Astrocyte (in vitro differentiated cells and primary cell): ENCODE results near the gene C11orf24. TPM values are rescaled to one million over a fixed set of nuclear protein-coding genes. Genes with fewer than 3 reads are reported as not detected.
A peak's percentile ranks its signal among the peaks of the same experiment; 100 is the strongest.

Experiments
- DNase-seq: peaks from one replicate; pipeline ENCODE4 v3.0.0-alpha.2; 2010; ENCODE audit warnings: low read depth
- FAIRE-seq: peaks from 2 replicates; lab custom pipeline; 2011; peaks lifted over from hg19 to GRCh38; lab: Jason Lieb, UNC
- H2AFZ ChIP-seq: 2 replicates; pipeline ENCODE4 v1.6.0; 2012; ENCODE audit warnings: low read depth, low read length, inconsistent platforms
- H3K27ac ChIP-seq: 2 replicates; pipeline ENCODE4 v1.5.1; 2011; ENCODE audit warnings: low read depth, low read length, inconsistent platforms
- H3K27me3 ChIP-seq: 2 replicates; pipeline ENCODE4 v1.6.0; 2011; ENCODE audit warnings: low read length, inconsistent platforms; ENCODE audit not compliant: insufficient read depth
- H3K36me3 ChIP-seq: 2 replicates; pipeline ENCODE4 v1.5.1; 2011; ENCODE audit warnings: low read length, inconsistent platforms; ENCODE audit not compliant: insufficient read depth
- H3K4me1 ChIP-seq: 2 replicates; pipeline ENCODE4 v1.5.1; 2011; ENCODE audit warnings: low read length, inconsistent platforms; ENCODE audit not compliant: insufficient read depth
- H3K4me2 ChIP-seq: 2 replicates; pipeline ENCODE4 v1.6.0; 2012; ENCODE audit warnings: low read length, inconsistent platforms
- H3K4me3 ChIP-seq: 2 replicates; pipeline ENCODE4 v1.5.1; 2011; ENCODE audit warnings: low read depth, mild to moderate bottlenecking, low read length, inconsistent platforms; ENCODE audit not compliant: insufficient read depth
- H3K79me2 ChIP-seq: 2 replicates; pipeline ENCODE4 v1.6.0; 2012; ENCODE audit warnings: mild to moderate bottlenecking, low read length, inconsistent platforms; ENCODE audit not compliant: insufficient read depth
- H3K9ac ChIP-seq: 2 replicates; pipeline ENCODE4 v1.6.0; 2012; ENCODE audit warnings: mild to moderate bottlenecking, low read length, inconsistent platforms
- H3K9me3 ChIP-seq: 2 replicates; pipeline ENCODE4 v1.5.1; 2012; ENCODE audit warnings: low read depth, mild to moderate bottlenecking, low read length, inconsistent platforms; ENCODE audit not compliant: insufficient read depth
- H4K20me1 ChIP-seq: 2 replicates; pipeline ENCODE4 v1.6.0; 2012; ENCODE audit warnings: low read length, inconsistent platforms; ENCODE audit not compliant: insufficient read depth
- H3K27ac Mint-ChIP-seq: one replicate; pipeline ENCODE4 v1.8.0; 2021; ENCODE audit warnings: mild to moderate bottlenecking, mixed read lengths; ENCODE audit not compliant: unreplicated experiment
- H3K27me3 Mint-ChIP-seq: one replicate; pipeline ENCODE4 v1.8.0; 2021; ENCODE audit warnings: low read depth, mixed read lengths; ENCODE audit not compliant: unreplicated experiment
- H3K36me3 Mint-ChIP-seq: one replicate; pipeline ENCODE4 v1.8.0; 2021; ENCODE audit warnings: low read depth, mixed read lengths; ENCODE audit not compliant: unreplicated experiment
- H3K4me1 Mint-ChIP-seq: one replicate; pipeline ENCODE4 v1.8.0; 2021; ENCODE audit warnings: low read depth, mixed read lengths; ENCODE audit not compliant: unreplicated experiment
- H3K4me3 Mint-ChIP-seq: one replicate; pipeline ENCODE4 v1.8.0; 2021; ENCODE audit warnings: mild to moderate bottlenecking, moderate library complexity, mixed read lengths; ENCODE audit not compliant: unreplicated experiment
- H3K9me3 Mint-ChIP-seq: one replicate; pipeline ENCODE4 v1.8.0; 2021; ENCODE audit warnings: mild to moderate bottlenecking, mixed read lengths; ENCODE audit not compliant: unreplicated experiment
- CTCF ChIP-seq: IDR thresholded peaks from 2 replicates; pipeline ENCODE4 v1.5.1; 2011; ENCODE audit warnings: low read depth, mild to moderate bottlenecking, inconsistent platforms, low read length, moderate library complexity; ENCODE audit not compliant: insufficient read depth
- EZH2 ChIP-seq: IDR thresholded peaks from 2 replicates; pipeline ENCODE4 v1.6.1; 2012; ENCODE audit warnings: mild to moderate bottlenecking, low read length, inconsistent platforms; ENCODE audit not compliant: insufficient read depth
- total RNA-seq: library from RNA; stranded (reverse); gene quantifications from 2 replicates; pipeline ENCODE4 v1.2.1, GENCODE V29; 2021

Gene C11orf24
- total RNA-seq, 1 donor from 2014 or later: 79.8 TPM

DNA sequence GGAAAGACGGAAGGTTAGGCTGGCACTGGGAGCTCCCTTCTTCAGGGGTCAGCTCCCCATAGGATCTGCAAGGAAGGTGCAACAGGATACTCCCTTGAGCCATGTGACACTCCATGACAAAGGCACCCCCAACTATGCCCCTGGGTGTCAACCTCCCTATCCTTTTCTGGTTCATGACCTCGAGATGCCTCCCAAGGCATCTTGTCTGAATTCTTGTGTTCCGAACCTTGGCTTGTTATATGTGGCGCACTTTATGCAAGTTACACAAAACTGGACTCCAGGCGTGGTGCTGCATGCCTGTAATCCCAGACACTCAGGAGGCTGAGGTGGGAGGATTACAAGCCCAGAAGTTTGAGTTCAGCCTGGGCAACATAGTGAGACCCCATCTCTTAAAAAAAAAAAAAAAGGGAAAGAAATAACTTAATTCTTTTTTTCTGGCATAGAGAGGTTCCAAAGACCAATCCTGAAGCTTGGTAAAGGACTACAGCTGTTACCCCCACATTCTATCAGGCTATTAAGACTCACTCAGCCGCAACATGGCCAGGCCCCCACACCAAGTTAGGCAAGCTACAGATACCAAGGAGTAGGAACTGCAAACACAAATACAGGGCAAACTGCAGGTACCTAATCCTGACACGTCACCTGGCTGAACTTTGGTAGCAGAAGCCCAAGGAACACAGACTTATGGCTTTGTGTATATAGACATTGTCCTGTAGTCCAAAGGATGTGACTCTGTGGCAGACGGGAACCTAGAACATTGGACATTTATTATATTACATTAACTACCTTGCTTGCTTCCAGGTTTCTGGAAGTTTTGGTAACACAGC lies 1.4 kb downstream of the C11orf24 start:
- Mint-ChIP-seq H3K27me3 (no peaks in the 10 kb centered on the region), H3K9me3 (no peaks in the 10 kb centered on the region), H3K36me3 (peaks cover 21% of the 10 kb centered on the region), H3K27ac (peak overlapping the region; percentile 97), H3K4me3 (peak overlapping the region; percentile 97), H3K4me1 (peaks cover 29% of the 10 kb centered on the region)
- TF ChIP-seq EZH2 (no peak), CTCF (no peak)
- Histone ChIP-seq H3K79me2 (peaks cover 61% of the 10 kb centered on the region), H4K20me1 (peaks cover 50% of the 10 kb centered on the region), H3K27me3 (no peaks in the 10 kb centered on the region), H3K4me2 (peak overlapping the region; percentile 89), H3K9ac (peak overlapping the region; percentile 99), H3K9me3 (no peaks in the 10 kb centered on the region), H2AFZ (no peak overlapping the region), H3K27ac (peak overlapping the region; percentile 94), H3K4me3 (peak overlapping the region; percentile 93), H3K4me1 (peaks cover 18% of the 10 kb centered on the region), H3K36me3 (peaks cover 16% of the 10 kb centered on the region)
- FAIRE-seq (no peak), DNase-seq (no peak)

- no peaks in the 10 kb centered on the region for H3K27me3 ChIP-seq
- FAIRE-seq (no peak), DNase-seq (peak; percentile 93)
- peaks cover 18% of the 10 kb centered on the region for H3K4me1 ChIP-seq
- Mint-ChIP-seq H3K27me3 (no peaks in the 10 kb centered on the region), H3K9me3 (no peaks in the 10 kb centered on the region), H3K36me3 (peaks cover 27% of the 10 kb centered on the region), H3K4me3 (peak overlapping the region; percentile 97), H3K4me1 (peaks cover 30% of the 10 kb centered on the region), H3K27ac (peak overlapping the region; percentile 94)
- peak overlapping the region; percentile 94 for H3K27ac ChIP-seq
- H3K9ac ChIP-seq: peak overlapping the region; percentile 43
- peaks cover 70% of the 10 kb centered on the region for H3K79me2 ChIP-seq
- peak overlapping the region; percentile 93 for H3K4me3 ChIP-seq
- no peak overlapping the region for H2AFZ ChIP-seq
- peaks cover 59% of the 10 kb centered on the region for H4K20me1 ChIP-seq
- no peaks in the 10 kb centered on the region for H3K9me3 ChIP-seq
- TF ChIP-seq CTCF: no peak
- no peak for TF ChIP-seq EZH2
- peaks cover 16% of the 10 kb centered on the region for H3K36me3 ChIP-seq
- H3K4me2 ChIP-seq: peak overlapping the region; percentile 89
Measured at GRCh38 chr11:68269414-68270081, 2.2 kb downstream of the C11orf24 start.
